Dendritic cell treated with granulocyte-macrophage colony-stimulating factor and Interleukin-4, amounts not matched to agents 40 ng/mL and 50 ng/mL, for 4 days (primary cell): ENCODE data around the gene TRIM2.

ENCODE experiments used
- H3K27ac Mint-ChIP-seq: one replicate; pipeline ENCODE4 v1.8.0; 2022; ENCODE audit warnings: mild to moderate bottlenecking, mixed read lengths
- H3K27me3 Mint-ChIP-seq: one replicate; pipeline ENCODE4 v1.8.0; 2022; ENCODE audit warnings: mild to moderate bottlenecking, mixed read lengths
- H3K36me3 Mint-ChIP-seq: one replicate; pipeline ENCODE4 v1.8.0; 2022; ENCODE audit warnings: low read depth, mixed read lengths
- H3K4me1 Mint-ChIP-seq: one replicate; pipeline ENCODE4 v1.8.0; 2022; ENCODE audit warnings: low read depth, mixed read lengths
- H3K4me3 Mint-ChIP-seq: one replicate; pipeline ENCODE4 v1.8.0; 2022; ENCODE audit warnings: mild to moderate bottlenecking, moderate library complexity, mixed read lengths
- H3K9me3 Mint-ChIP-seq: one replicate; pipeline ENCODE4 v1.8.0; 2022; ENCODE audit warnings: mixed read lengths
- intact Hi-C: fragments of 100-400 bp; cut with micrococcal nuclease; formaldehyde crosslinking; loops from one replicate; pipeline ENCODE4 v1.15.0; 2022

Gene TRIM2

GRCh38 chr4:153241295-153241694 lies 37.1 kb downstream of the TRIM2 start:
- H3K9me3 Mint-ChIP-seq: no peaks in the 10 kb centered on the region
- H3K27me3 Mint-ChIP-seq: peaks cover 2% of the 10 kb centered on the region
- H3K27ac Mint-ChIP-seq: no peak overlapping the region
- H3K36me3 Mint-ChIP-seq: no peaks in the 10 kb centered on the region
- intact Hi-C loops: no loop called here
- H3K4me1 Mint-ChIP-seq: peaks cover 6% of the 10 kb centered on the region
- no peak overlapping the region for H3K4me3 Mint-ChIP-seq

DNA sequence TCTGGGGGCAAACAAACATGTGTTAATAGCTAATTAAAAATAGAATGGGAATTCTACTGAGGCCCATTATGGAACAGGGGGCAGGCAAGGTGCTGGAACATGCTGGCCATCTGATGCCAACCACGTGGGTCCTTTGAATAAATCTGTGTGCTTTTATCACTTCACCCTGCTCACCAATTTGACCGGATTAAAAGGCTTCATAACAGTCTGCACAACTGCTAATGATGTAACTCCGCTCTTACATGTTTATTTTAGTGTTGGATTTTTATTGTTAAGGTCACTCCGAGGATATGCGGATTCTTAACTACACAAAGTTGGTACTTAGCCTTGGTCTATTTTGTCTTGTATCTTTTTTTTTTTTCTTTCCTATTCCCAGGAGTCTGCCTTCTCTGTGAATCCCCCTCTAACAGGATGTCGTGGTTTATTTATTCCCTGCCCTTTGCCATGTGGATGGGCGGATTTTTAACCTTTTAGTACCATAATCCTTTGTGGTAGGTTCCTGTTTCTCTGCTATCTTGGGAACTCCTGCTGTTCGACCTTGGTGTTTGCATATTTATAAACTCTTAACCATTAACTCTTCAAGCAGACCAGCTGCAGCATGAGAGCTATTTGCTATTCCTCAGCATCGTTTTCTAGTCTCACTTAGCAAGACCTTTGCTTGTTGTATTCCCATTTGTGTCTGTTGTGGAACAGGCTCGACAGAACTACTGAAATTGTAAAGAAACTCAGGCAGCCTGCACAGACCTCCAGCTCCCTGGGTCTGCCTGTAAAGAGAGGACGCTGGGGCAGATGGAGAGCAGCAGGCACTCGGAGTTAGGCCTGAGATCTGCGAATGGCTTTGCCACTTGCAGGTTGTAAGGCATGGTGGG lies 38.0 kb downstream of the TRIM2 start:
- intact Hi-C loops: no loop called here
- Mint-ChIP-seq H3K9me3 (no peaks in the 10 kb centered on the region), H3K4me3 (no peak overlapping the region), H3K4me1 (peaks cover 6% of the 10 kb centered on the region), H3K27ac (no peak overlapping the region), H3K27me3 (peaks cover 2% of the 10 kb centered on the region), H3K36me3 (no peaks in the 10 kb centered on the region)

DNA sequence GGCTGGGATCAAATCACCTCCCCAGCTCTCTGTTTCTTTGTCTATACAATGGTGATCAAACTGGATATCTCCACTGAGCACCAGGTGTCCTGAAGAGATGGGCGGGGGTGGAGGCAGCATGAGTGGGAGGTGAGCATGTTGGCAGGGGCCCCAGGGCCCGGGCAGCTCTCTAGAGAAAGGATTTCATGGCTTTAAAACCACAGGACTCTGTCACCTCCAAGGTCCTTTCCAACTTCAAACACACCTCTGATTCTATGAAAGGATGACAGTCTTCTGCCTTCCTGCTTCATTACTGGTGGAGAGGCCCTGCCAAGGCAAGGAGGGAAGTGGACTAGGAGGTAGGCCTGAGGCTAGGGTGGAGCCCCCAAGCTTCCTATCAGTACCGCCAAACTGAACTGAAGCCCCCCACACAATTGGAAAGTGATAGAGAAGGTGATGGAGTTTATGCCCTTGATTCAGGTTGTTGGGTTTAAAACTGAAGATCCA lies 38.6 kb downstream of the TRIM2 start:
- Mint-ChIP-seq H3K4me3 (no peak overlapping the region), H3K9me3 (no peaks in the 10 kb centered on the region), H3K36me3 (no peaks in the 10 kb centered on the region), H3K27ac (no peak overlapping the region), H3K4me1 (peaks cover 6% of the 10 kb centered on the region), H3K27me3 (peaks cover 2% of the 10 kb centered on the region)
- intact Hi-C loops: no loop called here

- Mint-ChIP-seq H3K36me3 (no peaks in the 10 kb centered on the region), H3K27me3 (peaks cover 6% of the 10 kb centered on the region), H3K4me1 (peaks cover 6% of the 10 kb centered on the region), H3K27ac (no peak overlapping the region), H3K4me3 (no peak overlapping the region), H3K9me3 (no peaks in the 10 kb centered on the region)
- intact Hi-C loops: no loop called here
Observed at GRCh38 chr4:153243468-153243867, 39.2 kb downstream of the TRIM2 start.

DNA sequence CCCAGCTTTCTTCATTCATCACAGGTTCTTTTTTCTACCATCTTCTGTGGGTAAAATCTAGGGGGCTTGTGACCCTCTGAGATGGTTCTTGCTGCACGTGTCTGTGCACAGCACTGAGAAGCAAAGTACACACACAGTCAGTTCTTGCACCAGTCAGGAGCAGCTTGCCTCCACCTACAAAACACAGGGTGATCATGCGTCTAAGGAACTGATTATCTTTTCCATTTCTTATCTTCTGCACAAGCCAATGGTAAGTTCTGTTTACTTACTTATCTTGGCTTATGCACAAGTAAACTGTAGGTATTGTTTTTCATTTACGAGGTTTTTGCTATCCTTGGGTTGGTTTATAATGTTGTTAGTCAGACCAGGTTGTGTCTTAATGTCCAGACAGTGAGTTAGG lies 40.7 kb downstream of the TRIM2 start:
- intact Hi-C loops: no loop called here
- Mint-ChIP-seq H3K36me3 (no peaks in the 10 kb centered on the region), H3K27me3 (peaks cover 20% of the 10 kb centered on the region), H3K27ac (no peak overlapping the region), H3K9me3 (no peaks in the 10 kb centered on the region), H3K4me1 (peaks cover 14% of the 10 kb centered on the region), H3K4me3 (no peak overlapping the region)

DNA sequence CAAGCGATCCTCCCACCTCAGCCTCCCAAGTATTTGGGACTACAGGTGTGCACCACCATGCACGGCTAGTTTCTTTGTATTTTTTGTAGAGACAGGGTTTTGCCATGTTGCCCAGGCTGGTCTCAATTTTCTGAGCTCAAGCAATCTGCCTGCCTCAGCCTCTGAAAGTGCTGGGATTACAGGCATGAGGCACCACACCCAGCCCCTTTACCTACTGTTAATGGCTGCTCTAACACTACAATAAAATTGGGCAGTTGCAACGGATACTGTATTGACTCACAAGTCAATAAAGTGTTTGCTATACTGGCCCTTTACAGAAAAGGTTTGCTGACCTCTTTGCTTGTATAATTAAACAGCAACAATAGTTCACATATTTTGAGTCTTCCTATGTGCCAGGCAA lies 41.5 kb downstream of the TRIM2 start:
- peaks cover 27% of the 10 kb centered on the region for H3K27me3 Mint-ChIP-seq
- no peak overlapping the region for H3K27ac Mint-ChIP-seq
- no peaks in the 10 kb centered on the region for H3K36me3 Mint-ChIP-seq
- intact Hi-C loops: no loop called here
- H3K4me3 Mint-ChIP-seq: no peak overlapping the region
- H3K9me3 Mint-ChIP-seq: no peaks in the 10 kb centered on the region
- peaks cover 14% of the 10 kb centered on the region for H3K4me1 Mint-ChIP-seq

DNA sequence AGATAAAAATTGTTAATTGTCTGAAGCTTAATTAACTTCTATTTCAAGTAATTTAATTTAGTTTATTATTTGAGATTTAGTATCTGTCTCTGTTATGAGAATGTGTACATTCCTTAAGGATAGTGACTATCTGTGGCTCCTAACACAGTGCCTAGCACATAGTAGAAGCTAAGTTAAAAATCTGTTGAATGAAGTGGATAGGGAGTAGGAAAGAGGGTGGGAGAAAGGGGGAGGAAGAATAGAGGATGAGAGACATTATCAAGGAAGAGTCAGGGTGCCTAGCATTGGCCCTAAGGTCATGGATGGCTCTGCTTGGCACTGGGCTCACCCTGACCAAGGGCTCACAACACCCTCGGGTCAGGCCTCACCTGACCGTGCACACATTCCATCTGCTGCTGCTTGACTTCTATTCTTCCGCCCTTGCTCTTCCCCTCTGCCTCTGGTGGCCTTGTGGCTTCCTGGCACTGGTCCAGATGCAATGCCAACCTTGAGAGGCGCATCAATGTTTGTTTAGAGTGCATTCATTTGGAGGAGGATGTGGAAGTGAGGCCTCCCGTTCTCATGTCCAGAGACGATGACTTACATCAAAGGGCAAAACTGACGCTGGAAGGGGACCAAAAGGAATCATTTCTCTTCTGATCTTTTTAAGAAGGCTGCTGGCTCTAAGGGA lies 42.3 kb downstream of the TRIM2 start:
- H3K27ac Mint-ChIP-seq: no peak overlapping the region
- H3K4me1 Mint-ChIP-seq: peaks cover 14% of the 10 kb centered on the region
- peaks cover 27% of the 10 kb centered on the region for H3K27me3 Mint-ChIP-seq
- no peak overlapping the region for H3K4me3 Mint-ChIP-seq
- intact Hi-C loops: no loop called here
- H3K36me3 Mint-ChIP-seq: no peaks in the 10 kb centered on the region
- no peaks in the 10 kb centered on the region for H3K9me3 Mint-ChIP-seq

GRCh38 chr4:153247116-153247490 lies 42.9 kb downstream of the TRIM2 start:
- intact Hi-C loops: no loop called here
- Mint-ChIP-seq H3K27ac (no peak overlapping the region), H3K36me3 (no peaks in the 10 kb centered on the region), H3K27me3 (peaks cover 27% of the 10 kb centered on the region), H3K4me1 (peaks cover 14% of the 10 kb centered on the region), H3K4me3 (no peak overlapping the region), H3K9me3 (no peaks in the 10 kb centered on the region)

DNA sequence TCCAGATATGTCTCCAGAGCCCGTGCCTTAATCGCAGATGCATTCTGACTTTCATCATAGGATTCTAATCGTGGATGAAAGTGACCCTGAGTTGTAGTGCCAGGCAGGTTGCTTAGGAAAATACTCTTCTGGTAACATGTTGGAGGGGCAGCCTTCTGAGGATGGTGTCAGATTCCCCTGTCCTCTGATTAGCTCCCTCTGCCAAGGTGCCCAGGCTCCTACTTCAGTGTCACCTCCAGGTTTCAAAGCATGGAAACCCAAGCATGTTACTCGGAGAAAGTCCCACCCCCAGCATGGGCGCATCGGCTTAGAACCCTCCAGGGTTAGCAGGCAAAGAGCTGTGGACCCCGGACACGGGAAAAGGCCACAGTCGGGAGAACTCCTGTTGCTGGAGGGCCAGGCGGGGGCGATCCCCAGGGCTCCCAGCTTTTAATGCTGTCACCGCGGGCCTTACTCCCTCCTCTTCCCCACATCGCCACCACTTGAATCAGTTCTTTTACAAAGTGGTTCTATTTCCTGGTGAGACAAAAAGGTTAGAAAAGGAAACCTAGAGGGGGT lies 44.5 kb downstream of the TRIM2 start:
- Mint-ChIP-seq H3K36me3 (no peaks in the 10 kb centered on the region), H3K9me3 (no peaks in the 10 kb centered on the region), H3K4me3 (peak overlapping the region; percentile 80), H3K27me3 (peaks cover 27% of the 10 kb centered on the region), H3K4me1 (peaks cover 14% of the 10 kb centered on the region), H3K27ac (peak overlapping the region; percentile 9)
- intact Hi-C loops: no loop called here

GRCh38 chr4:153249199-153250041 lies 45.2 kb downstream of the TRIM2 start:
- Mint-ChIP-seq H3K9me3 (no peaks in the 10 kb centered on the region), H3K27me3 (peaks cover 25% of the 10 kb centered on the region), H3K4me1 (peaks cover 9% of the 10 kb centered on the region), H3K36me3 (no peaks in the 10 kb centered on the region), H3K4me3 (peak overlapping the region; percentile 80), H3K27ac (peak overlapping the region; percentile 9)
- intact Hi-C loops: no loop called here

DNA sequence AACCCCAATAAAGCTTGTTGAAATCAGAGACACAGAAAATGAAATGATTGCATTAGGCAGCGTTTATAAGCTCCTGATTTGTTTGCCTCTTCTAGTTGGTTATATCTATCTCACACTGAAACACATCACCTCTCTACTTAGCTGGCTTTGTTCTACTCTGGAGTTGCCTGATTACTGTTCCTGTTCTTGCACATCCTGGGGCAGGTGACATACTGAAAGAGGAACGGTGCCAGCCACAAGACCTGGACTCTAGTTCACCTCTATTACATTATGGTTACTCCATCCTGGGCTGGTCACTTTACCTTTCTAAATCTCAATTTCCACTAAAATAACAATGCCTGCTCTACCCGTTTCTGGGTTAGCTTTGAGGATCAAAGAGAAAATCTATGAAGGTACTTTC lies 47.9 kb downstream of the TRIM2 start:
- H3K4me3 Mint-ChIP-seq: no peak overlapping the region
- H3K27ac Mint-ChIP-seq: no peak overlapping the region
- intact Hi-C loops: no loop called here
- H3K27me3 Mint-ChIP-seq: peaks cover 33% of the 10 kb centered on the region
- peaks cover 8% of the 10 kb centered on the region for H3K4me1 Mint-ChIP-seq
- no peaks in the 10 kb centered on the region for H3K36me3 Mint-ChIP-seq
- H3K9me3 Mint-ChIP-seq: no peaks in the 10 kb centered on the region

DNA sequence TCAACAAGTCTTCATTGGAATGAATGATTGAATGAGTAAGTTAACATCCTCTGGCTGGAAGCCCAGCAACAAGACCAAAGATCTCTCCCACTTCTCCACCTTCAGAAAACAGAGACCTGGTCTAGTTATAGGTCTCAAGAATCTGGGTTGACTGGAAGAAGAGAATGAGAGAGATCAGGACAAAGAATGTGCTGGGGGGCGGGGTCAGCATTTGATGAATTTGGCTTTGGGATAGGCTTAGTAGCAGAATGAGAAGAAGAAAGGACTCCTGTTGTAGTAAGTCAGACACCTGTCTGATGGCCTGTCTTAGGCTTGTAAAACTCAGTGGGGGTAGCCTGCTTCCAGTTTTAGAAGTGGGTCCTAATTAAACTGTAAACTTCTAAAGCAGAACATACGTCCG lies 51.0 kb downstream of the TRIM2 start:
- intact Hi-C loops: no loop called here
- no peaks in the 10 kb centered on the region for H3K36me3 Mint-ChIP-seq

DNA sequence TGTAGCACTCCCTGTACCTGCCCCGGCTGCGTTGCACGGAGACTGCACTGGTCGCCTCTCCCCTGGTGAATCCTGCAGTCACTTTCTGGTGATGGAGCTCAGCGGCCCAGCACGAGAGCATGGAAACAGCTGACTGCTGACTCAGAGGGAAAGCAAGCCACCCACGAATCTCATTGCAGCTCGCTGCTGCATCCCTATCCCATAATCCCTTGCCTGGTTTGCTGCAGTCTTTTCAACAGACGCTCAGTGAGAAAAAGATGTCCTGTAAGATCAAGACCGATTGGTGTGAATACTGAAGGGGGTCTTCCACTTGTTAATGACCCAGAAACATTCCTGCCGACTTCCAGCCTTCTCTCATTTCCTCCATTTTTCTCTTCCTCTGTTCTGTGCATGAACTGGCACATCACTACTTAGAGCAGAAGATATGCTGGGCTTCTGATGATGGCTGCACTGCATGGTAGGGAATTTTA lies 52.9 kb downstream of the TRIM2 start:
- Mint-ChIP-seq H3K27me3 (peaks cover 15% of the 10 kb centered on the region), H3K4me3 (no peak overlapping the region), H3K36me3 (no peaks in the 10 kb centered on the region), H3K4me1 (no peaks in the 10 kb centered on the region), H3K27ac (no peak overlapping the region), H3K9me3 (peaks cover 11% of the 10 kb centered on the region)
- intact Hi-C loops: no loop called here

More for the DNA sequence above, 51.0 kb downstream of the TRIM2 start:
- H3K9me3 Mint-ChIP-seq: no peaks in the 10 kb centered on the region
- no peak overlapping the region for H3K4me3 Mint-ChIP-seq
- H3K27ac Mint-ChIP-seq: no peak overlapping the region
- no peaks in the 10 kb centered on the region for H3K4me1 Mint-ChIP-seq
- H3K27me3 Mint-ChIP-seq: peaks cover 18% of the 10 kb centered on the region
